GM23248 (cell line): ENCODE measurements around the gene ZFP36L1.

Experiments used
- EZH2 ChIP-seq: fragments of 200-600 bp; sonication (generic); IDR thresholded peaks from 2 replicates; pipeline ENCODE4 v1.6.1; 2018; ENCODE audit warnings: antibody characterized with exemption, mild to moderate bottlenecking; ENCODE audit not compliant: insufficient read depth, poor library complexity, severe bottlenecking
- EZH2phosphoT487 ChIP-seq: fragments of 200-600 bp; sonication (generic); IDR thresholded peaks from 2 replicates; pipeline ENCODE4 v1.6.1; 2018; ENCODE audit warnings: antibody characterized with exemption, moderate library complexity, mild to moderate bottlenecking, low read depth; ENCODE audit not compliant: insufficient read depth

DNA sequence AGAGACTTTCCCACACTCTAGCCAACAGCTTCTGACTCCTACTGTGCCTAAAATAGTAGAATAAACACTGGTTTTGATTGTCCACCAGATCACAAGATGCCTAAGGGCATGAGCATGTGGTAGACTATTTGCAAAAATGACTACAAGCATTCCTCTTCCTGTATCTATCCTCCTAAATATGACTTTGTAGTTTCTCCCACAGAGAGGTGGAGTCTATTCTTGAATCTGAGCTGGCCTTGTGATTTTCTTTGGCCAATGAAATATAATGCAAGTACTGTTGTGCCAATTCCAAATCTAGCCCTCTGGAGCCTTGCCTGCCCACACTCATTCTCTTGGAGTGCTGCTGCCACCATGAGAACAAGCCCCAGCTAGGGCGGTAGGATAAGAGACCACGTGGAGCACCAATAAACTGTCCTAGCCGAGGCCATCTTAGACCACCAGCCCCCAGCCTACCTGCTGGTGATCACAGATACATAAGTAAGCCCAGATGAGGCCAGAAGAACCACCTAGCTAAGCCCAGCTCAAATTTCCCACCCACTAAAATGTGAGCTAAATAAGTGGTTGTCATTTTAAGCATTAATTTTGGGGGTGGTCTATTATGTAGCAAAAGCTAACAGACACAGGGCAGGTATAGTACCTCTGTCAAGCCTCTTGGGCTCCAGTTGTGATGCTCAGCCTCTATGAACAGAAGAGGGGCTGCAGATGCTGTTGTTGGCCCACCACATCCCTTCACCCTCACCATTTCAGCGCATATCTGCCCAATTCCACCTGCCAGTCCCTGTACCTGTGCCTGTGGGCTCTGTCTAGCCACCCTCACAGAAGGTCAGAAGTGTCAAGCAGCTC, 17.9 kb downstream of the ZFP36L1 start:
- TF ChIP-seq EZH2 (no peak), EZH2phosphoT487 (no peak)
